ENCODE data around the gene LNX1. TPM values are rescaled to one million over a fixed set of nuclear protein-coding genes. Genes with fewer than 3 reads are reported as not detected.

The LNX1 gene
- total and polyA plus RNA-seq, 2 of the 8 experiments (the other 6 are each of a cell fraction or from before 2014, with no cell fraction given) = 2.7 to 3.8 TPM

DNA sequence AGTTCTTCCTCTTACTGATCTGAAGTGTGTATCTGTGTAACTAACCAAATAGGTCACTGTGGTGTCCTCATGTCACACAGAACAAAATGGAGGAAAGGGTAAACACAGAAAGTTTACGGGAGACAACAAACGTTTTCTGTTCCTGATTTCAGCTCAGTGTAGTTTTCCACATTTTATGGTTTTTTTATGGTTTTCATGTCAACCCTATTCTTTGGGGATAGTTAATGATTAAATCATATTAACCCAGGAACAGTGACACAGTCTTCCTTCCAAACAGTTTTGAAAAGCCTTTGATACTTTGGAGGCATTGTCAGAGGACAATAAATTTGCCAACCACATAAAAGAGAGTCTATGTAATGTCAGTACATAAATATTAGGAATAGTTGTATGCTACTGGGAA, 4.2 kb downstream of the LNX1 start:
- Histone ChIP-seq H3K56ac (replicated peaks; ENCODE audit: insufficient read length, low read depth, low read length) (no peak overlapping the region), H4K5ac (ENCODE audit: insufficient read length, low read depth, low read length) (no peak overlapping the region), H2BK12ac (ENCODE audit: low read depth, low read length) (no peak overlapping the region), H3K27ac (ENCODE audit: low read depth, low read length) (no peak overlapping the region), H3K23me2 (ENCODE audit: low read depth, low read length) (no peaks in the 10 kb centered on the region; the same call in 1 of the 2 replicates), H2BK120ac (replicated peaks; ENCODE audit: low read depth, low read length) (no peak overlapping the region), H3K23ac (ENCODE audit: insufficient read length) (no peak overlapping the region), H3K36me3 (ENCODE audit: control insufficient read depth in 2 of 4, insufficient read depth in 4 of 4, low read length in 3 of 4) (no peaks in the 10 kb centered on the region), H3K79me1 (ENCODE audit: low read depth, low read length) (no peaks in the 10 kb centered on the region), H3K9ac (replicated peaks in 1 of 4; ENCODE audit: extremely low read depth in 1 of 4, low read depth in 3 of 4, low read length in 3 of 4) (no peak overlapping the region), H3K4me3 (ENCODE audit: extremely low read depth in 1 of 4, insufficient read depth in 2 of 4, low read depth in 3 of 4, low read length in 4 of 4) (no peak overlapping the region), H3K14ac (ENCODE audit: insufficient read length) (no peak overlapping the region), H3K18ac (ENCODE audit: extremely low read depth, low read length) (no peak overlapping the region), H2AK5ac (ENCODE audit: low read depth, low read length) (no peak overlapping the region), H2BK20ac (ENCODE audit: low read length) (no peak overlapping the region), H3K4me2 (ENCODE audit: insufficient read depth in 1 of 2, low read depth in 2 of 2, low read length in 2 of 2) (no peak overlapping the region), H4K20me1 (replicated peaks in 1 of 2; ENCODE audit: control insufficient read depth in 1 of 2, insufficient read depth in 2 of 2, low read length in 2 of 2) (no peaks in the 10 kb centered on the region), H3K9me3 (ENCODE audit: insufficient read depth in 2 of 2, low read depth in 1 of 2, low read length in 1 of 2) (no peaks in the 10 kb centered on the region), H4K8ac (ENCODE audit: extremely low read depth, insufficient read depth, low read length) (no peak overlapping the region), H4K91ac (replicated peaks; ENCODE audit: insufficient read length, low read length) (no peak overlapping the region), H3K4me1 (replicated peaks in 1 of 4; ENCODE audit: control insufficient read depth in 3 of 4, insufficient read depth in 4 of 4, low read length in 3 of 4) (peaks cover 0 to 6% (median 2%) of the 10 kb centered on the region in 4 experiments; a peak in 6 of 7 replicates), H2BK5ac (ENCODE audit: low read depth, low read length) (no peak overlapping the region), H2AFZ (ENCODE audit: low read length) (no peak overlapping the region), H3K4ac (replicated peaks; ENCODE audit: insufficient read length, low read depth, low read length) (no peak overlapping the region), H3K27me3 (replicated peaks in 1 of 4; ENCODE audit: control insufficient read depth in 3 of 4, extremely low read depth in 1 of 4, insufficient read depth in 3 of 4, low read length in 3 of 4) (no peaks in the 10 kb centered on the region), H2BK15ac (ENCODE audit: low read length) (no peak overlapping the region), H3K79me2 (ENCODE audit: control insufficient read depth in 1 of 2, insufficient read depth in 2 of 2, low read length in 2 of 2) (no peaks in the 10 kb centered on the region)
- FAIRE-seq (no peak), DNase-seq (ENCODE audit: low read depth in 1 of 2, low spot score in 2 of 2) (no peak)
- TF ChIP-seq SAP30 (IDR thresholded peaks at IDR 0.05; ENCODE audit: insufficient read depth, insufficient replicate concordance, low read length) (no peak), SP1 (IDR thresholded peaks at IDR 0.05; ENCODE audit: low read depth, low read length) (no peak), RXRA (IDR thresholded peaks at IDR 0.05; ENCODE audit: insufficient read depth, low read depth, low read length) (no peak), SRF (IDR thresholded peaks at IDR 0.05; ENCODE audit: low read depth, low read length) (no peak), TAF1 (IDR thresholded peaks at IDR 0.05; ENCODE audit: low read depth, low read length) (no peak), PHF8 (conservative IDR thresholded peaks at IDR 0.05; ENCODE audit: low read depth, low read length) (no peak), CBX5 (IDR thresholded peaks at IDR 0.05; ENCODE audit: low read depth, low read length) (no peak), KDM5A (IDR thresholded peaks at IDR 0.05; ENCODE audit: low read length) (no peak), HDAC6 (IDR thresholded peaks at IDR 0.05; ENCODE audit: low read depth, low read length) (no peak)
- TF ChIP-seq, protein P1, sequence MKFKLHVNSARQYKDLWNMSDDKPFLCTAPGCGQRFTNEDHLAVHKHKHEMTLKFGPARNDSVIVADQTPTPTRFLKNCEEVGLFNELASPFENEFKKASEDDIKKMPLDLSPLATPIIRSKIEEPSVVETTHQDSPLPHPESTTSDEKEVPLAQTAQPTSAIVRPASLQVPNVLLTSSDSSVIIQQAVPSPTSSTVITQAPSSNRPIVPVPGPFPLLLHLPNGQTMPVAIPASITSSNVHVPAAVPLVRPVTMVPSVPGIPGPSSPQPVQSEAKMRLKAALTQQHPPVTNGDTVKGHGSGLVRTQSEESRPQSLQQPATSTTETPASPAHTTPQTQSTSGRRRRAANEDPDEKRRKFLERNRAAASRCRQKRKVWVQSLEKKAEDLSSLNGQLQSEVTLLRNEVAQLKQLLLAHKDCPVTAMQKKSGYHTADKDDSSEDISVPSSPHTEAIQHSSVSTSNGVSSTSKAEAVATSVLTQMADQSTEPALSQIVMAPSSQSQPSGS (IDR thresholded peaks at IDR 0.05; ENCODE audit: low read length) = no peak
- POLR2A ChIA-PET (ENCODE audit: partially characterized antibody) = no interaction called here
- CTCF ChIA-PET (ENCODE audit: partially characterized antibody) = interaction anchor here (0.9 kb wide), 1 partner anchor 12 kb away, joined by 3 read pairs; no protein-coding TSS in a partner anchor
- 92% methylated on average over 2 of the region's 2 CpGs; no CpG with 5 or more reads in 1 of the 2 experiments for WGBS, 2 experiments (ENCODE audit: extremely low coverage in 1 of 2, insufficient coverage in 1 of 2, insufficient read length in 1 of 2, insufficient replicate concordance in 2 of 2, low coverage in 1 of 2, low lambda C conversion rate in 2 of 2, missing lambda C conversion rate in 1 of 2)

Measured in H1 (cell line).